Stromal cell of bone marrow (primary cell): ENCODE measurements around the gene ATP11C.
A peak's percentile ranks its signal among the peaks of the same experiment; 100 is the strongest.
"Not testable (repeated sequence)": the region's sequence is repeated elsewhere in the genome, so short reads cannot be mapped to it uniquely, and the experiment has no call there.

Experiments used
- DNase-seq: peaks from one replicate; pipeline ENCODE4 v3.0.0-alpha.2; 2012; ENCODE audit warnings: low read depth

ATP11C gene

GRCh38 chrX:139924069-139924695 is 8.7 kb downstream of the ATP11C start:
- no peak for DNase-seq

GRCh38 chrX:139921142-139921541 is 11.7 kb downstream of the ATP11C start:
- DNase-seq = not testable (repeated sequence)

DNA sequence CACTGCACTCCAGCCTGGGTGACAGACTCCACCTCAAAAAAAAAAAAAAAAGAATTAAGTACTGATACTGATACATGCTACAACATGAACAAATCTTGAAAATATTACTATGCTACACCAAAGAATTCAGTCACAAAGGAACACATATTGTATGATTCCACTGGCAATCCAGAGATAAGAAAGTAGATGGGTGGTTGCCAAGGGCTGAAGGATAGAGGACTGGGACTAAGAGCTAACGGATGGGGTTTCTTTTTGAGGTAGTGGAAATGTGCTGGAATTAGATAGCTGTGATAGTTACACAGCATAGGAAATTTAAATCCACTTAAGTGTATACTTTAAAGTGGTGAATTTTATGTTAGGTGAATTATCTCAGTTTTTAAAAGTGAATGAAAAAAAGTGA is 12.5 kb downstream of the ATP11C start:
- DNase-seq = no peak

DNA sequence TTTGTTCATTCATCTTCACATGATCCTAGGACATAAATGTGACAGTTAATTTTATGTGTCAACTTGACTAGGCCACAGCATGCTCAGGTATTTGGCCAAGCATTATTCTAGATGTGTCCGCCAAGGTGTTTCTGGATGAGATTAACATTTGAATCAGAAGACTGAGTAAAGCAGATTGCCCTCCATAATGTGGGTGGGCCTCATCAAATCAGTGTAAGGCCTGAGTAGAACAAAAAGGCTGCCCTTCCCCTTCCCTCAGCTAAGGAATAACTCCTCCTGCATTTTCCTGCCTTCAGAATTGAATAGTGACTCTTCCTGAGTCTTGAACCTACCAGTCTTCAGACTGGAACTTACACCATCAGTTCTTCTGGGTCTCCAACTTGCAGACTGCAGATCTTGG is 18.4 kb downstream of the ATP11C start:
- no peak for DNase-seq

- DNase-seq = no peak
Measured at GRCh38 chrX:139909712-139910111, 23.1 kb downstream of the ATP11C start.

DNA sequence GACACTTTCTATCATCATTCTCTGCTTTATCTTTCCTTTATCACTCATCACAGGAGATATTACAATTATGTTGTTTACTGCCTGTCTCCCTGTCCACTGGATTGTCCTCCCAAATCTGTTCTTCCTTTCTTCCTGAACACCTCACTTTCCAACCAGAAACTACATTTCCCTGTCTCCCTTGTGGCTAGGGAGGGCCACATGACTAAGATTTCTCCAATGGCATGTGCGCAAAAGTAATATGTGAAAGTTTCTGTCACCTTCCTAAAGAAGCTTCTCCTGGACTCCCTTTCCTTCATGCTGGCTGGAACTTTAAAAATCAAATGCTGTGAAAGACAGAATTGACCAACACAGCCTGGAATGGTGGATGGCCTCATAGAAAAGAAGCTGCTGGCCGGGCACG is 25.8 kb downstream of the ATP11C start:
- no peak for DNase-seq

GRCh38 chrX:139905743-139906142 is 27.1 kb downstream of the ATP11C start:
- no peak for DNase-seq

- no peak for DNase-seq
Measured at GRCh38 chrX:139905051-139905450, 27.8 kb downstream of the ATP11C start.

DNA sequence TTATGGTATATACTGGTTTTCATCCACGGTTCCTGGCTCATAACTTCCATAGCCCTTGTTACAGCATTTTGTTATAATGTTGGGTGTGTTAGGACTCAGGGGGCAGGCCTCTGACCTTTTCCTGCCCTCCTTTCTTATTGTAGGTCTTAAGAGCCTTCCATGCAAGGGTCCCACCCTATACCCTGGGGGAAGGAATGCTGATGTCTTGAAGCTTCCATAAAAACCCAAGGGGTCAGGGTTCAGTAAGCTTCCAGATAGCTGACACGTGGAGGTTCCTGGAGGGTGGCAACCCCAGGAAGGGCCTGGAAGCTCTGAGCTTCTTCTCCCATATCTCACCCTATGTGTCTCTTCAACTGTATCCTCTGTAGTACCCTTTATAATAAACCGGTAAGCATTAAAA is 29.6 kb downstream of the ATP11C start:
- no peak for DNase-seq

DNA sequence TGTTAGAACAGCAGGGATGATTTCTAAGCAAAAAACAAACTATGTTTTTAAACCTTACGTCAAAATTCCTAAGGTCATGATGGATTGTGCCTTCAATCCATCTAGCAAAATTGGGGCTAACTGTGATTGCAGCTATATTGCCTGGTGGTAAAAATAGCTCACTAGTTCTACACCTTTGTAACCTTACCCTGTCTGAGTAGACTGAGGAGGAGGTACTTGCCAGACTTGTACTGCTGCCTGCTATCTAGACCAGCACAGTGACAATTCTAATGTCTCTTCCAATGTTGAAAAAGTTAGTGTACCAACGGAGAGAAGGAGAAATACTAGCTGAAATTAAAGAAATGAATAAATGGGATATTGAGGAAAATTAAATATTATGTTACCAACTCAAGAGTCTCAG is 30.3 kb downstream of the ATP11C start:
- DNase-seq = no peak

DNA sequence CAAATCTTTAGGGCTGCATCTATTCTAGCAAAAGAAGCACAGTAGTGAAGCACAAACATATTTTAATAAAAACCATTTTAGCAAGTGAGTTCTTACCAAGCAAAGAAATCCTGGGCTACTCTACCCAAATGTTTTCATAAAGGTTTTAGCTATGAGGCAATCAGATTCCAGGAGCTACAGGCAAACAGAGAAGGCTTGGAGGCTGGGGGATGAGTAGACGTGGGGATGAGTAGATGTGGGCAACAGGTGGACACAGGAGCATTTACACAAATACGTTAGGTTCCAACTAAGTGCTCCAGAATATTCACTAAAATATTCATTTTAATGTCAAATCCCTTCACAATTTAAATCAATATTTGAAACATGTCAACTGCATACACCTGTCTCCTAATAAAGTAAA is 34.5 kb downstream of the ATP11C start:
- no peak for DNase-seq

DNA sequence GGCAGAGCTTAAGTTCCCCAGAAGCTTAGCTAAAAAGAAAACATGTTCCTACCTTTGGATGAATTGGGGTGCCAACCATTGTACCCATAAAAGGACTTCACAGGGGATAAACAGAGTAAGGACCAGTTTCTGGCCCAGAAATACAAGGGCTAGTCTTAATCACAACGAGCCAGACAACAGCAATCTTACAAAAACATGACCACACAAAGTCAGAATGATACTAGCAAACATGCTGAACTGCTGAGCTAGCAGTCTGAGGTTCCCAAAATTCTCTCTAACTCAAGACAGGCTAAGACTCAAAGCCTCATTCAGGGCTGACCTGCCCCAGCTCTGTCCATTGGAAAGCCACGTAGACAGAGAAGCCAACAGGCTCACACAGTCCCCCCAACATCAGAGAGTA is 40.3 kb downstream of the ATP11C start:
- DNase-seq = no peak

- peak; percentile 36 for DNase-seq
Measured at GRCh38 chrX:139890991-139891700, 41.7 kb downstream of the ATP11C start.

- peak; percentile 6 for DNase-seq
Measured at GRCh38 chrX:139889760-139890159, 43.1 kb downstream of the ATP11C start.

DNA sequence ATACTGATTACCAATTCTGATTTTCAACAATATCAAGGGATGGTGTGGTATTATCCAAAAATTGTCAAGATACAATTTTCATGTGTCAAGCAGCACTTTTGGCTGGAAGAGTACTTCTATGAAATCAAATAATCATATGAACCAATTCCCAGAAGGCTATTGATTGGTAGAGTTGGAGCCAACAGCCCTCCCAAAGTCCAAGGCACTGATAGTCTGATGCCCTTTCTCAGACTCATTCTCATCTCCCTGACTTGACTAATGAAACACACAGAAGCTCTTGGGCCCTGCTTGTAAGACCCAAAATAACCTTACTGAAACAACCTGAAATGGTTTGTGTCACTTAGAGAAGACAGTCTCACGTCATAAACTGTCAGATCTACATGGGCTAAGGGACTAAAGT is 48.9 kb downstream of the ATP11C start:
- DNase-seq = no peak

- peak; percentile 4 for DNase-seq
Measured at GRCh38 chrX:139882299-139882698, 50.6 kb downstream of the ATP11C start.

DNA sequence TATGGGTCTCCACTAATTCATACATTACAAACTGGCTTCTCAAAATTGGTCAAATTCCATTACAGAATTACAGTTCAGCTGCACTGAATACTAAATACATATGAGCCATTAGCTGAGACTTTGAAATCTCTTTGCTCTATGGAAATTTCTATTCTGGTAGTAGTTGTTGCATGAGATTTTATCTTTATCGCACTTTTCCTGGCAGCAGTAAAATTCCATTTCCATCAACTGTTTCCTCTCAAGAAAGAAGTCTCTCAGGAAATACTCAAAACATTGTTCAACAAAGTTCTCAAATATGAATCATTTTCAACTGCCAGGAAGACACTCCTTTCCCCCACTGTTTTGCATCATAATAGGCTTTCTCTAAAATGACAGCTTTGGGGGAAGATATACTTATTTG is 51.3 kb downstream of the ATP11C start:
- DNase-seq = peak; percentile 62

- DNase-seq = no peak
Measured at GRCh38 chrX:139881130-139881529, 51.7 kb downstream of the ATP11C start.

DNA sequence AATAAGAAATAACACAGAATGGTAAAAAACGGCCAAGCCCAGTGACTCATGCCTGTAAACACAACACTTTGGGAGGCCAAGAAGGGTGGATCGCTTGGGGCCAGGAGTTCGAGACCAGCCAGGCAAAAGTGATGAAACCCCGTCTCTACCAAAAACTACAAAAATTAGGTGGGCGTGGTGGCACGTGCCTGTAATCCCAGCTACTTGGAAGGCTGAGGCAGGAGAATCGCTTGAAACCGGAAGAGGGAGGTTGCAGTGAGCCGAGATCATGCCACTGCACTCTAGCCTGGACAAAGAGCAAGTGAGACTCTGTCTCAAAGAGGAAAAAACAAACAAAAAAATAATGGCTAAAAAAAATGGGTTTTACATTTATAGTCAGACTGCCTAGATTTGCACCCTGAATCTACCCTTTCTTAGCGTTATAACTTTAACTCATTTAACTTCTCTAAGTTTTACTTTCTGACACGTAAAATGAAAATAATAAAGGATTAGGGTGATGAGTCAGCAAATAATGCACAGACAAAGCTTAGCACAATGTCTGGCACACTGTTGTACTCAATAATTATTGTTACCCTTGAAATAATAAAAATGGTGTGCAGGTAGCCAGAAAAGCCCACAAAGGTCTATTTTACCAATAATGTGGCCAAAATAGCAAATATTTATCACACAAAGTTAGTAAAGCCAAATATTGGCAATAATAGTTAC is 55.0 kb downstream of the ATP11C start:
- DNase-seq = no peak

DNA sequence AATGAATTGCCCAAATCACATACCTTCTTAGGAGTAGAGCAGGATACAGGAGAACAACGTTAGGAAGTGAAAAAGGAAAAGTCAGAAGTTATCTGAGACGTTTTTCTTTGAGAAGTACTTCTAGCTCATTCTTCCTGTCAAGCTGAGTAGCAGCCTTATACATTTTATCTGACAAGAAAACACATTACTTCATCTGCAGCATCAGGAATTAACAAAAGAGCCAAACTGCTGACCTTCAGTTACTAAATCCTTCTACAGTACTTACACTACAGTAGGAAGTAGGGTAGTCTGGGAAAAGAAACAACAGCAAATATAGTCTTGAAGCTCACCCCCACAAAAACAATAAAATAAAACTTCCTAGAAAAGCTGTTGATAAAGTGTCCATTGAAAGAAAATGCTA is 57.0 kb downstream of the ATP11C start:
- DNase-seq = no peak

DNA sequence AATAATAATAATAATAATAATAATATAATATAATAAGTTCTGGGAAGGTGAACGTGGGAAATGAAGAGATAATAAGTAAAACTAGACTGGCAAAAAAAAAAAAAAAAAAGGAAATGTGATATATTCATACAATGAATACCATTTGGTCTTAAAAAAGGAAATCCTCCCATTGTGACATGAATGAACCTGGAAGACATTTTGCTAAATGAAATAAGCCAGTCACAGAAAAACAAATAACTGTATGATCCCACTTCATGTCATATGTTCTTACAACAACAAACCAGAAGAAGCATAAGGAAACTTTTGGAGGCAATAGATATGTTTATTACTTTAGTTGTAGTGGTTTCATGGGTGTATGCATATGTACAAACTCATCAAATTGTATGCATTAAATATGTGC is 63.1 kb downstream of the ATP11C start:
- DNase-seq = no peak

DNA sequence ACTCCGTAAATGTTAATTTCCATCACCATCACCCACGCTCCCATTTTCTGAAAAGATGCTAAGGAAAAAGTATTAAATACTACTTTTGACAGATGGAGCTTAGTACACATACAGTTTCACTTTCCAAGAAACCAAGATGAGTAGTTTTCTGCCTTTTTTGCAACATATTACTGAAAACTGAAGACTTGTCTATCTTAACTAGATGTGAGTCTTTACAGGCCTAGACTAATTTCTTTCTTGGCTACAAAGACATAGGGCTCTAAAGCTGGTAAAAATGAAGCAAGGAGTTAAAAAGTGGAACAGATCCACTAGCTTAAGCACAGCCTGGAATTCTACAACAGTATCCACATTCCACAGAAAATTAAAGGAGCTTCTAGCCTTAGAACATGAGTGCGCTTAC is 68.2 kb downstream of the ATP11C start:
- no peak for DNase-seq

DNA sequence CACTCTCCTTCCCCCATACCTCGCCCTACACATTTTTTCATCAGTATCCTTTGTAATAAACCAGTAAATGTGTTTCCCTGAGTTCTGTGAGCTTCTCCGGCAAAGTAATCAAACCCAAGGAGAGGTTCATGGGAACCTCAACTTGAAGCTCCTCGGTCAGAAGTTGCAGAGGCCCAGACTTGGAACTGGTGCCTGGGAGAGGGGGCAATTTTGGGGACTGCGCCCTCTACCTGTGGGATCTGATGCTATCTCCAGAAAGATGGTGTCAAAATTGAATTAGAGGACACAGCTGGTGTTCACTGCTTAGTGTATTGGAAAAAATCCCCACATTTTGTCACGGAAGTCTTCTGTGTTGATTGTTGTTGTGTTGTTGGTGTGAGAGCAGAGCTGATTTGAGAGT is 70.6 kb downstream of the ATP11C start:
- DNase-seq = no peak
